Osteoblast (primary cell): ENCODE results near the gene RBBP8NL. TPM values are rescaled to one million over a fixed set of nuclear protein-coding genes. Genes with fewer than 3 reads are reported as not detected.

Experiments
- DNase-seq: peaks from one replicate; pipeline ENCODE4 v3.0.0; 2011; ENCODE audit warnings: low spot score, mixed read lengths; ENCODE audit not compliant: insufficient read length; ENCODE audit errors: missing footprints
- H2AFZ ChIP-seq: 2 replicates; pipeline ENCODE4 v1.6.0; 2011; ENCODE audit warnings: mild to moderate bottlenecking, low read length
- H3K27ac ChIP-seq: 2 replicates; pipeline ENCODE4 v1.5.1; 2011; ENCODE audit warnings: mild to moderate bottlenecking, low read depth, low read length, moderate library complexity
- H3K27me3 ChIP-seq: 2 replicates; pipeline ENCODE4 v1.6.0; 2012; ENCODE audit warnings: mild to moderate bottlenecking, control low read depth, inconsistent platforms, low read length, moderate library complexity; ENCODE audit not compliant: insufficient read depth
- H3K36me3 ChIP-seq: 2 replicates; pipeline ENCODE4 v1.5.1; 2011; ENCODE audit warnings: mild to moderate bottlenecking, low read length, control low read depth, moderate library complexity; ENCODE audit not compliant: insufficient read depth
- H3K4me1 ChIP-seq: 2 replicates; pipeline ENCODE4 v1.5.1; 2011; ENCODE audit warnings: mild to moderate bottlenecking, low read length, control low read depth, moderate library complexity; ENCODE audit not compliant: insufficient read depth
- H3K4me2 ChIP-seq: 2 replicates; pipeline ENCODE4 v1.6.0; 2011; ENCODE audit warnings: mild to moderate bottlenecking, low read length; ENCODE audit not compliant: insufficient read depth
- H3K4me3 ChIP-seq: fragments of 200-600 bp; sonication (generic); 3 replicates; pipeline ENCODE4 v1.5.1; 2012; ENCODE audit warnings: mild to moderate bottlenecking, low read length, inconsistent platforms; ENCODE audit not compliant: insufficient read depth
- H3K79me2 ChIP-seq: 2 replicates; pipeline ENCODE4 v1.6.0; 2012; ENCODE audit warnings: mild to moderate bottlenecking, low read length, control low read depth, inconsistent platforms; ENCODE audit not compliant: insufficient read depth
- H3K9me3 ChIP-seq: 2 replicates; pipeline ENCODE4 v1.5.1; 2011; ENCODE audit warnings: low read depth, low read length, control low read depth
- H4K20me1 ChIP-seq: 2 replicates; pipeline ENCODE4 v1.6.0; 2012; ENCODE audit warnings: mild to moderate bottlenecking, low read length, control low read depth; ENCODE audit not compliant: insufficient read depth
- total RNA-seq: library from RNA; depleted of rRNA; stranded (reverse); fragments of >200 nt; gene quantifications from 2 replicates; pipeline ENCODE4 v1.2.3, GENCODE V29; 2012
- TF ChIP-seq, protein P1 (sequence below): IDR thresholded peaks from 2 replicates; pipeline ENCODE4 v1.5.1; 2011; ENCODE audit warnings: mild to moderate bottlenecking, low read depth, low read length, moderate library complexity; ENCODE audit errors: extremely low read depth

RBBP8NL gene
- total RNA-seq, 1 donor, result not detected

GRCh38 chr20:62396367-62397239 lies 30.7 kb downstream of the RBBP8NL start:
- no peaks in the 10 kb centered on the region for H3K36me3 ChIP-seq
- H3K79me2 ChIP-seq, result no peaks in the 10 kb centered on the region
- DNase-seq, result no peak
- no peaks in the 10 kb centered on the region for H4K20me1 ChIP-seq
- no peaks in the 10 kb centered on the region for H3K27me3 ChIP-seq
- no peak overlapping the region for H3K27ac ChIP-seq
- TF ChIP-seq, protein P1, sequence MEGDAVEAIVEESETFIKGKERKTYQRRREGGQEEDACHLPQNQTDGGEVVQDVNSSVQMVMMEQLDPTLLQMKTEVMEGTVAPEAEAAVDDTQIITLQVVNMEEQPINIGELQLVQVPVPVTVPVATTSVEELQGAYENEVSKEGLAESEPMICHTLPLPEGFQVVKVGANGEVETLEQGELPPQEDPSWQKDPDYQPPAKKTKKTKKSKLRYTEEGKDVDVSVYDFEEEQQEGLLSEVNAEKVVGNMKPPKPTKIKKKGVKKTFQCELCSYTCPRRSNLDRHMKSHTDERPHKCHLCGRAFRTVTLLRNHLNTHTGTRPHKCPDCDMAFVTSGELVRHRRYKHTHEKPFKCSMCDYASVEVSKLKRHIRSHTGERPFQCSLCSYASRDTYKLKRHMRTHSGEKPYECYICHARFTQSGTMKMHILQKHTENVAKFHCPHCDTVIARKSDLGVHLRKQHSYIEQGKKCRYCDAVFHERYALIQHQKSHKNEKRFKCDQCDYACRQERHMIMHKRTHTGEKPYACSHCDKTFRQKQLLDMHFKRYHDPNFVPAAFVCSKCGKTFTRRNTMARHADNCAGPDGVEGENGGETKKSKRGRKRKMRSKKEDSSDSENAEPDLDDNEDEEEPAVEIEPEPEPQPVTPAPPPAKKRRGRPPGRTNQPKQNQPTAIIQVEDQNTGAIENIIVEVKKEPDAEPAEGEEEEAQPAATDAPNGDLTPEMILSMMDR, result no peak
- no peaks in the 10 kb centered on the region for H3K4me1 ChIP-seq
- no peak overlapping the region for H3K4me2 ChIP-seq
- no peak overlapping the region for H2AFZ ChIP-seq
- H3K4me3 ChIP-seq, result no peak overlapping the region
- H3K9me3 ChIP-seq, result no peaks in the 10 kb centered on the region

DNA sequence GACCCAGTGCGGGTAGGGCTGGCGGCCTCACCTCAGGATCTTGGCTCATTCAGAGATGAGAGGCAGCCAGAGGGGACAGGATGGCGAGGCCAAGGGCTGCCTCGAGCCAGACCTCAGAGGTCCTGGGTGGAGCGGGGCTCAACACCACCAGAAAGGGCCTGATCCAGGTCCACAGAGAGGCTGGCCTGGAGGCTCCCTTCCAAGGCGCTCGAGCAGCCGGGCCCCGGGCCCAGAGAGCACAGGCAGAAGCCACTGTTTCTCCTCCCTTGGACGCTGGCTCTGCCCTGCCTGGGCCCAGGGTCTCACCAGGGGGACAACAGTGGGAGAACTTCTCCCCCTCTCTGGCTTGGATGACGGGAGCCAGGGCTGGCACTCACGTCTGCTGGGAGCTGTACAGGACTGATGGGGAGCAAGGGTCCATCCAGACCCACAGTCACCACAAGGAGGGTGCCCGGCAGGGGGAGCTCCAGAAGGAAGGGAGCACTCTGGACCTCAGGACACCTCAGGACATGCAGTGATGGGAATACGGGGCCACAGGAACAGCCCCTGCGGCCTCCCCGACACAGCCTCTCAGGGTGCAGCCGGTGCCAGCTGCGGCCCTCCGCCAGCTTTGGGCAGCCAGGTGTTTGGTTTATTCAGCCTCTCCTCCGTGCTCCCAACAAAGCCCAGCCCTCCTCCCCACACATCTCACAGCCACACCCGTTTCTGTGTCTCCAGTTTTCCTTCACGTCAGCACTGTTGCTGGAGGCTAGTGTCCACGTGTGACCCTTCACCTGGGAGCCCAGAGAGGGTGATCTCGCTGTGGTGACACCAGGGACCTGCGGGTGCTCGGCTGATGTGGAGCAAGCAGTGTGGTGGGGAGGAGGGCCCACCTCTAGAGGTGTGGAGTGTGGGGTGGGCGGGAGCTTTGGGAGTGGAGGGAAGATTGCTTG lies 31.8 kb downstream of the RBBP8NL start:
- H4K20me1 ChIP-seq, result peaks cover 1% of the 10 kb centered on the region
- H3K79me2 ChIP-seq, result no peaks in the 10 kb centered on the region
- no peak overlapping the region for H3K4me3 ChIP-seq
- peaks cover 2% of the 10 kb centered on the region for H3K36me3 ChIP-seq
- no peak overlapping the region for H3K4me2 ChIP-seq
- no peak for DNase-seq
- H3K27ac ChIP-seq, result no peak overlapping the region
- no peaks in the 10 kb centered on the region for H3K4me1 ChIP-seq
- no peaks in the 10 kb centered on the region for H3K9me3 ChIP-seq
- H3K27me3 ChIP-seq, result no peaks in the 10 kb centered on the region
- no peak overlapping the region for H2AFZ ChIP-seq
- TF ChIP-seq, protein P1, result peak; percentile 40

DNA sequence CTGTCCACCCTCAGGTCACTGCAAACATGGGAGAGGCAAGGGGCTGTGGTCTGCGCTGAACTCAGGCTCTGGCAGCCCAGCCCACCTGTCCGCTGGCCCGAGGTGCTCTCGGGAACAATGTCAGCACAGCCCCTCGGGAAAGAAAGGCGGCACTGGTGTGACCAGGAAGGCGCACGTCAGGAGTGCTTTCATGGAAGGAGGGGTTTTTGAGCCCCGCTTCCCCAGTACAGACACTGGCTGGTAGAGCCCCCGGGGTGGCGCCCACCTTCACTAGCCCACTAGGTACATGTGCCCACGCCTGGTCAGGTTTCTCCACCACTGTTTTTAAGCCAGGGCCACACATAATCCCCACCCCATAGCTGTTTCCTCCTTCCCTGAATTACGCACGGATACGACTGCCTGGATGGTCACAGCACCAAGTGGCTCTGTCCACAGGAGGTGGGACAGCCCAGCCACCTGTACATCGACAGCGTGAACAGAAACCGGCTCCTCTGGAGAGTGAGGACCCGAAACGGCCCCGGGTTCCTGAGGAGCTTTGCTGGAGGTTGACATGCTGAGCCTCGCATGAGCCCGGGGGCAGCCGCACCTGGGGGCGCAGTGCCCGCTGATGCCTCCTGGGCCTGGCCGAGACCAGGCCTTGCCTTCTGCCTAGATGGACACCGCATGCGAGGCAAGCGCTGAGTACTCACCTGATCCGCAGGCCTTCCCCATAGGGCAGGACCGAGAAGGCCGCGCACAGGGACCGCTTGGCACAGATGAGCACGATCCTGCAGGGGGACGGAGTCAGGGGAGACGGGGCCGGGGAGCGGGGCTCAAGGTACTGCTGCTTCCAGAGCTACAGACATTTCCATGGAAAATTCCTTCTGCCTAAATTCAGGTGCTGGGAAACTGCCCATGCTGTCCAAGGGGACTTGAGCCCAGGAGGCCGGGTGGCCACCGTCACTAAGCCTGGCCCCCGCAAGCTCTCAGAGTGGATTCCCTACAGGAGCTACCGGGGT lies 32.8 kb downstream of the RBBP8NL start:
- peaks cover 12% of the 10 kb centered on the region for H3K36me3 ChIP-seq
- no peaks in the 10 kb centered on the region for H3K27me3 ChIP-seq
- H3K4me2 ChIP-seq, result no peak overlapping the region
- no peaks in the 10 kb centered on the region for H3K9me3 ChIP-seq
- peaks cover 7% of the 10 kb centered on the region for H4K20me1 ChIP-seq
- H3K4me1 ChIP-seq, result no peaks in the 10 kb centered on the region
- no peak overlapping the region for H2AFZ ChIP-seq
- no peak for DNase-seq
- no peak overlapping the region for H3K27ac ChIP-seq
- peaks cover 2% of the 10 kb centered on the region for H3K79me2 ChIP-seq
- H3K4me3 ChIP-seq, result no peak overlapping the region
- TF ChIP-seq, protein P1, result no peak
